ENCODE measurements around the gene SMIM22. TPM values are rescaled to one million over a fixed set of nuclear protein-coding genes. Genes with fewer than 3 reads are reported as not detected.

Gene SMIM22
- total RNA-seq, 1 donor from 2014 or later, result not detected

DNA sequence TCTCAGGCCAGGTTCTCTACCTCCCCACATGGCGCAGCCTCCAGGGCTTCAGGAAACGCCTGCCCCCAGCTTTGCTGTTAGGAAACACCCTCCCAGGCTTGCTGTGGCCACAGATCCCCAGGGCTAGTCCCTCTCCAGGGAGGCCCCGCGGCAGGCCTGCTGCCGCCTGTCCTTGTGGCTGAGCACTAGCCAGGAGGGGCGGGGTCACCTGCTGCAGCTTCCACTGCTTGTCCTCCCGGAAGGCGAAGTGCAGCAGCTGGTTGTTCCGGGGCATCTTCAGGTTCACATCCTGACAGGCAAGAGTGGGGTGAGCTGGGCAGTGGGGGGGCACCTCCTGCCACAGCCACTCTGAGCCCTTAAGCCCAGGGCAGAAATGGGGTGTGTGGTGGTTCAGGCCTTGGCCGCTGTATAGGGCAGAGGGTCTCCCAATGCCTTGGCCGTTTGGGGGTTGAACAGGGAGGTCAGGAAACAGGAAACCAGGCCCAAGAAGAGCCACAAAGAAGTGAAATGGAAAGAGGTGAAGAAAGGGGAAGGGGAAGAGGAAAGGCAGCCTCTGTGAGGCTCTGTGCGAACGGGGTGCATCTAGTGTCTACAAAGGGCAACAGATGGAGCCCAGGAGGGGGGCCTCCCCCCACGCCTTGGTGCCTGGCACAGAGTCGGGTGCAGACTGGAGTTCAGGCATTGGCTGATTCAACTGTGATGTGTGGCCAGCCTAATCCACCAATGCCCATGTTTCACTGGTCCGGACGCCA is 5.3 kb downstream of the SMIM22 start:
- Histone ChIP-seq H3K27ac (no peak overlapping the region), H3K36me3 (peaks cover 0 to 21% of the 10 kb centered on the region in 2 donors), H3K4me3 (no peak overlapping the region), H3K4me1 (peaks cover 30% of the 10 kb centered on the region), H3K9me3 (no peaks in the 10 kb centered on the region), H3K27me3 (no peaks in the 10 kb centered on the region)
- intact Hi-C loops (cut with DNase I), result no loop called here
- TF ChIP-seq, protein P1, sequence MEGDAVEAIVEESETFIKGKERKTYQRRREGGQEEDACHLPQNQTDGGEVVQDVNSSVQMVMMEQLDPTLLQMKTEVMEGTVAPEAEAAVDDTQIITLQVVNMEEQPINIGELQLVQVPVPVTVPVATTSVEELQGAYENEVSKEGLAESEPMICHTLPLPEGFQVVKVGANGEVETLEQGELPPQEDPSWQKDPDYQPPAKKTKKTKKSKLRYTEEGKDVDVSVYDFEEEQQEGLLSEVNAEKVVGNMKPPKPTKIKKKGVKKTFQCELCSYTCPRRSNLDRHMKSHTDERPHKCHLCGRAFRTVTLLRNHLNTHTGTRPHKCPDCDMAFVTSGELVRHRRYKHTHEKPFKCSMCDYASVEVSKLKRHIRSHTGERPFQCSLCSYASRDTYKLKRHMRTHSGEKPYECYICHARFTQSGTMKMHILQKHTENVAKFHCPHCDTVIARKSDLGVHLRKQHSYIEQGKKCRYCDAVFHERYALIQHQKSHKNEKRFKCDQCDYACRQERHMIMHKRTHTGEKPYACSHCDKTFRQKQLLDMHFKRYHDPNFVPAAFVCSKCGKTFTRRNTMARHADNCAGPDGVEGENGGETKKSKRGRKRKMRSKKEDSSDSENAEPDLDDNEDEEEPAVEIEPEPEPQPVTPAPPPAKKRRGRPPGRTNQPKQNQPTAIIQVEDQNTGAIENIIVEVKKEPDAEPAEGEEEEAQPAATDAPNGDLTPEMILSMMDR (IDR thresholded peaks at IDR 0.05), result no peak
- no peak for TF ChIP-seq POLR2AphosphoS5 (IDR thresholded peaks at IDR 0.05; ENCODE audit: insufficient read depth in 1 of 2, low read depth in 1 of 2)
- TF ChIP-seq POLR2A (IDR thresholded peaks at IDR 0.05), result no peak
- no peak for DNase-seq (ENCODE audit: extremely low spot score in 2 of 2)

DNA sequence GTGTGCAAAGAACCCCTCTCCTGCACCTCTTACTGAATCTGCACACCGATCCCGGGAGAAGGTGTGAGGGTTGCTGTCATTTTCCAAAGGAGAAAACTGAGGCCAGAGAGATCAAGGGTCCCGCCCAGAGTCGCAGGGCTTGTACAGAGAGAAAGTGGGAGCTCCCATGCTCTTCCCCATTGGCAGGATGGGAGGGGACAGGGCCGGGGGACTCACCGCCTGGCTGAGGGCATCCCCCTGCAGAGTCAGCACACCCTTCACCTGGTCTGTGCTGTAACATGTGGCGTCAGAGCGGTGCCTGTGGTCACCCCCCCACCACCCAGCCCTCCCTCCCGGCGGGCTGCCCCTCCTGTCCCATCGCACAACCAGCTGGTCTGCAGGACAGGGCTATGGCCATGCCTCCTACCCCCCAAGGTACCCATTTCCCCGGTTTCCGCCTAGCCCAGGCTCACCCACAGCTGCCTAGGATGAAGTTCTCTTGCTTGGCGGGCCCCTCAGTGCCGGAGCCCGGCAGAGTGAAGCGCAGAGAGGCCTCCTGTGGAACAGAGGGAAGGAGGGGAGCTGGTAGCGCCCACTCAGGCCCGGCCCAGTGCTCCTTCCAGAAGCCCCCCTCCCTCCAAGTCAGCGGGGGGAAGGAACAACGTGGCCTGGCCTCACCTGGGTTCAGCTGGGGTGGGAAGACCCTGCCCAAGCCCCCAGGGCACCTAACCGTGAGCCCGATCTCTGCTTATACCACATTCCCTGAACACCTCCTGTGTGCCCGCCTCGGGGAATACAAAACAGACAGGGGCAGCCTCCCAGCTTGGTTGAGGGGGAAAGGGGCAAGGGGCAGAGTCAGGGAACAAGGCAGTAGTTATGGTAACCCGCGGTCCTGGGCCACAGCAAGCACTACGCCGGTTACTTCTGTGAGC is 6.1 kb downstream of the SMIM22 start:
- Histone ChIP-seq H3K27ac (peak overlapping the region; percentile 83), H3K4me3 (peak overlapping the region; percentile 68 to 96), H3K4me1 (peaks cover 30% of the 10 kb centered on the region), H3K27me3 (no peaks in the 10 kb centered on the region), H3K9me3 (no peaks in the 10 kb centered on the region), H3K36me3 (peaks cover 0 to 25% of the 10 kb centered on the region in 2 donors)
- no peak for DNase-seq (ENCODE audit: extremely low spot score in 2 of 2)
- intact Hi-C loops (cut with DNase I), result no loop called here
- TF ChIP-seq POLR2AphosphoS5 (IDR thresholded peaks at IDR 0.05; ENCODE audit: insufficient read depth in 1 of 2, low read depth in 1 of 2), result no peak
- TF ChIP-seq, protein P1 (IDR thresholded peaks at IDR 0.05), result no peak
- TF ChIP-seq POLR2A (IDR thresholded peaks at IDR 0.05), result no peak

DNA sequence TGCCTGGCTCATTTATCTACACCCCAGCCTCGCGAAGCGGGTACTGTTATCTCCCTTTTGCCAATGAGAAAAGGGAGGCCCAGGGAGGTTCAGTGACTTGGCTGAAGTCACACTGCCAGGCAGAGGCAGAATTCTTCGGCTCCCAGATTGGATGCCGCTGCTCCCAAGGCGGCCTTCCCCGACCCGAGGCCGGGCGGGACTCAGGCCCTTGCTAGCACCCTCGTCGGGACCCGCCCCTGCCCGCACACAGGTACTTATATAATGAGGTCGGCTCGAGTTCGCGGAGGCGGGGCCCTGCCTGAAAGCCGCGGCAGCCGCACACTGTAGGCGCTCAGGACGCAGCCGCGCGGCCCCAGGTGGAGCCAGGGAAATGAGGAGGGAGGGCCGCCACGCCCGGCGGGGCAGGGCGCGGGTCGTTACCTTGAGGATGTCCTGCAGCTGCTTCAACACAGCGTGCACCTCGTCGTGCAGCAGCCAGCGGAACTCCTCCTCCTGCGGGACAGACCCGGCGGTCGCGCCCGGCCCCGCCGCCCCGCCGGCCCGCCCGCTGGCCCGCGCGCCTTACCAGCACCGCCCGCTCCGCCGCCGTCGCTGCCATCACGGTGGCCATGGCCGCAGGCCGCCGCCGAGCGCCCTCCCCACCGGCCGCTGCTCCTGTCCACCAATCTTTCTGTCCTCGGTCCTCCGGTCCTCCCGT is 6.9 kb downstream of the SMIM22 start, which contains the start of gene ROGDI:
Gene ROGDI (minus strand): TSS at position 672 of the 697 bp plus-strand sequence. CDS start 62 bp downstream, at position 610.
- Histone ChIP-seq H3K27me3 (no peaks in the 10 kb centered on the region), H3K27ac (peak within 1 kb of the TSS; percentile 83), H3K4me1 (peaks cover 30% of the 10 kb centered on the region), H3K36me3 (peaks cover 0 to 28% of the 10 kb centered on the region in 2 donors), H3K4me3 (peak within 1 kb of the TSS; percentile 68 to 96), H3K9me3 (no peaks in the 10 kb centered on the region)
- peak; percentile 12 to 57 for TF ChIP-seq POLR2AphosphoS5 (IDR thresholded peaks at IDR 0.05; ENCODE audit: insufficient read depth in 1 of 2, low read depth in 1 of 2)
- TF ChIP-seq POLR2A (IDR thresholded peaks at IDR 0.05), result no peak
- TF ChIP-seq, protein P1 (IDR thresholded peaks at IDR 0.05), result no peak
- intact Hi-C loops (cut with DNase I), result no loop called here
- DNase-seq (ENCODE audit: extremely low spot score in 2 of 2), result no peak

DNA sequence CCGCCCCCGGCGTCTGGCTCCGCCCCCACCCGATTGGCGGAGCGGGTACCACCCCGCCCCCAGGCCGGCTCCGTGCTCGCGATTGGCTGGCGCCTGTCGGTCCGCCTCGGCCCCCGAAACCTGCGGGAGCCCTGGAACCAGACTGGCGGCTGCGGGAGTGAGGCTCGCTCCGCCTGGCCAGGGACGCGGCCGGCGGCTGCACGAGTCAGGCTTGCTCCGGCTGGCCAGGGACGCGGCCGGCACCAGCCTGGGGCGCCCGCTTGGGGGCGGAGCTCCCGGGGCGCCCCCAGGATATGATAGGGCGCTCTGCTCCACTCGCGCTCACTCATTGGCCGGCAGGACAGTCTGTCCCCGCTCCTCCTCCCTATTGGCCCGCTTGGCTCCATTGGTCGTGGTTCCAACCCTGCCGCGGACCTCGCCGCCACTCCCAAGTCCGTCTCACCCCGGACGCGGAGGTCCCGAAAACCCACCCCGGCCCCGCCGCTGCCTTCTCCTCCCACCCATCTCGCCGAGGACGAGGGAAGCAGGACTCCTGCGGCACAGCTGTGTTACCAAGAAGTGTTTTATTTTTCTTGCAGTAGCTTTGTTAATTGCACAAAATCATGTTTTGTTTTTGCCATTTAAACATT is 7.6 kb downstream of the SMIM22 start:
- Histone ChIP-seq H3K27ac (peak overlapping the region; percentile 83), H3K9me3 (no peaks in the 10 kb centered on the region), H3K4me3 (peak overlapping the region; percentile 68 to 96), H3K36me3 (peaks cover 0 to 23% of the 10 kb centered on the region in 2 donors), H3K27me3 (no peaks in the 10 kb centered on the region), H3K4me1 (peaks cover 30% of the 10 kb centered on the region)
- intact Hi-C loops (cut with DNase I), result no loop called here
- peak in 1 of 2 donors; percentile 93 for DNase-seq (ENCODE audit: extremely low spot score in 2 of 2)
- TF ChIP-seq, protein P1 (IDR thresholded peaks at IDR 0.05), result peak in 1 of 3 experiments; percentile 13
- TF ChIP-seq POLR2A (IDR thresholded peaks at IDR 0.05), result no peak
- TF ChIP-seq POLR2AphosphoS5 (IDR thresholded peaks at IDR 0.05; ENCODE audit: insufficient read depth in 1 of 2, low read depth in 1 of 2), result peak in 1 of 2 donors; percentile 33

Data from vagina (tissue), 2 donors.